HUES6 (cell line): ENCODE data around the gene SENP6.

ENCODE experiments used
- H3K27ac ChIP-seq: 2 replicates; pipeline ENCODE4 v1.7.0; 2013; ENCODE audit warnings: low read depth, mild to moderate bottlenecking, low read length, inconsistent platforms
- H3K27me3 ChIP-seq: 2 replicates; pipeline ENCODE4 v1.6.1; 2013; ENCODE audit warnings: low read length; ENCODE audit not compliant: control insufficient read depth, insufficient read depth
- H3K36me3 ChIP-seq: 2 replicates; pipeline ENCODE4 v1.6.1; 2013; ENCODE audit warnings: low read length; ENCODE audit not compliant: control insufficient read depth, insufficient read depth
- H3K4me1 ChIP-seq: 2 replicates; pipeline ENCODE4 v1.6.1; 2013; ENCODE audit warnings: low read length; ENCODE audit not compliant: control insufficient read depth, insufficient read depth
- H3K4me3 ChIP-seq: 2 replicates; pipeline ENCODE4 v1.5.1; 2013; ENCODE audit warnings: low read depth, low read length
- H3K9ac ChIP-seq: one replicate; pipeline ENCODE4 v1.6.1; 2013; ENCODE audit warnings: mild to moderate bottlenecking, low read length
- H3K9me3 ChIP-seq: 2 replicates; pipeline ENCODE4 v1.6.1; 2013; ENCODE audit warnings: low read depth, low read length; ENCODE audit not compliant: control insufficient read depth, insufficient read depth

The SENP6 gene

DNA sequence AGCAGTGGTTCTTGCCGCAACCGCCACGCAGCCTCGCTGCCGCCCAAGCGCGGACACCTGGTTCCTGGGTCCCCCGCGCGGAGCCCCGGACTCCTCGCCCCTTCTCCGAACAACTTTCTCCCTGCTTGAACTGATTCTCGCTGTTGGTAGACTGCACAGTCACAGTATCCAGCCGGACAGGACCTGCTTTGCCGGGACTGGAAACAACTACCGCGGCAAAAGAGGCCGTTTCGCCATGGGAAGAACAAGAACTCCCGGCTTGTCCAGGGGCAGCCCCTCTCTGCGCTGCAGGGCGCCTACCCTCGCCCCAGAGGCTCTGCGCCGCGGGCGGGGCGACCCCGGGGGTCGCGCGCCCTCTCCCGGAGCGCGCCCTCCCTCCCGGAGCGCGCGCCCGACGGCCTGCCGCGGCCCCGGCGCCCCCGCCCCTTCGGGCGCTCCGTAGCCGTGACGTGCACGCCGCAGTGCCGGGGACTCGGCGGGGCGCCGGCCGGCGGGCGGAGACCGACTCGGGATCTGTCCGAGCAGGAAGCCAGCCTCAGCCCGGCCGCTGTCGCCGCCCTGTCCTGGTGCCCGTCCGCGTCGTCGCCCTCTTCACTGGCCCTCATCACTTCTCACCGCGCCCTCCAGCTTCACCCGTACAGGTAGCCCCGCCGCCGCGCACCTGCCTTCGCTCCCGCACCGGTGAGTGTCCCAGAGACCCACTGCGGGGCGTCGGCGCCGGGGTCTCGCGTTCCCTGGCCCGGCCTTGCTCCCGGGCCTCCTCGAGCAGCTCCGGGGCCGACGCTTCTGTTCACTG is 147.3 kb downstream of the SENP6 start, which contains the start of gene MYO6:
TSS of gene MYO6 (plus strand) at position 497 of the 796 bp plus-strand sequence. CDS start 68,309 bp downstream, outside the sequence.
- H3K27ac ChIP-seq: peak within 1 kb of the TSS; percentile 68; the same call in 1 of the 2 replicates
- H3K4me3 ChIP-seq: peak within 1 kb of the TSS; percentile 79
- H3K27me3 ChIP-seq: no peaks in the 10 kb centered on the region; the same call in 1 of the 2 replicates
- no peaks in the 10 kb centered on the region for H3K36me3 ChIP-seq
- no peaks in the 10 kb centered on the region for H3K9me3 ChIP-seq
- H3K9ac ChIP-seq: peak within 1 kb of the TSS; percentile 89
- H3K4me1 ChIP-seq: no peaks in the 10 kb centered on the region

DNA sequence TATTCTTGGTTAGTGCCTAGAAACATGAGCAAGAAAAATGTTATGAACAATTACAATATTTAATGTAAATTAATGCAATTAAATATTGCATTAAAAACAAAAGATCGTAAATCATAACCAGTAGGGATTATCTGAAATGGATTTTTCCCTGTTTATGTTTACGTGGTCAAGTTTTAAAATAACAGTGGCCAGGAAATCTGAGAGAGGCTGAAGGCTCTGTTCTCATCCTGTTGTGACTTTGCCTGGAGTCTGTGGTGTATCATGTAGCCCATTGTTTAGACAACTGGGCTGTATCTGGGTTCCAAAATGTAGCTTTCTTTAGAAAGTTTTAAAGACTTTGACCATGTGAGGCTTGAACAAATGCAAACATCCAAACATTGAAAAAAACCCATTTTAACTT is 149.8 kb downstream of the SENP6 start:
- no peak overlapping the region for H3K9ac ChIP-seq
- no peaks in the 10 kb centered on the region for H3K9me3 ChIP-seq
- H3K36me3 ChIP-seq: no peaks in the 10 kb centered on the region
- no peaks in the 10 kb centered on the region for H3K4me1 ChIP-seq
- H3K27ac ChIP-seq: no peak overlapping the region
- H3K27me3 ChIP-seq: no peaks in the 10 kb centered on the region
- H3K4me3 ChIP-seq: no peak overlapping the region

DNA sequence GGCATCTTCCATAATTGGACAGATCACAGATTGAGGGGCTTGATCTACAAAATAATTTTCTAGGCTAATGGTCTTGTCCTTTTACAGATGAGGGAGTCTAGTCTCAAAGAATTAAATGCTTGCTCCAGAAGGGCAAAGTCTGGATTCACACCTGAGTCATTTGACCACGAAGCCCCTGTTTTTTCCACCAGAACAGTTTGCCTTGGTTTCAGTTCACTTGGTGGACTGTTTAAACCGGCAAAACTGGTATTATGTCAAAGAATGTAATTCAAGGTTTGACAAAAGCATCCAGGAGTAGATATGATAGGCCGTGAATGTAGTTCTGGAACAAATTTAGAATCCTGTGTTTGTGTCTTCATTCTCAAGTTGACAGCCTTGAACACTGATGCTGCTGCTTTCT is 150.7 kb downstream of the SENP6 start:
- H3K27ac ChIP-seq: no peak overlapping the region
- no peak overlapping the region for H3K4me3 ChIP-seq
- no peaks in the 10 kb centered on the region for H3K36me3 ChIP-seq
- H3K9ac ChIP-seq: no peak overlapping the region
- no peaks in the 10 kb centered on the region for H3K27me3 ChIP-seq
- no peaks in the 10 kb centered on the region for H3K4me1 ChIP-seq
- H3K9me3 ChIP-seq: no peaks in the 10 kb centered on the region

DNA sequence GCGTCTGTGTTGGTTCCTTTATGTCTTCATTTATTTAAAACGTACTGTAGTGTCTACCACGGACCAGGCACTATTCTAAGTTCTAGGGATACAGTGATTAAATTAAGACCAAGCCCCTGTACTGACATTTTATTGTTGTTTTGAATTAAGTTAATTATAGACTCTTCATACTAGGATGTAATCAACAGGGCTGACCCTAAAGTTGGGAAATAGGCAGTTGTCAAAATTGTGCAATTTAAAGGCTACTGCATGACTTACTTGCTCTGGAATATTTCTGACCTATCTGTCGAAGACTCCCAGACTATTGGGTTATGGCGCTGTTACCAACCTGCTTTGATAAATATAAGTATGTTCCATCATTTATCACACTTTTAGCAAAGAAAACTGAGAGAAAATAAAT is 154.0 kb downstream of the SENP6 start:
- Histone ChIP-seq H3K27me3 (no peaks in the 10 kb centered on the region), H3K9me3 (no peaks in the 10 kb centered on the region), H3K4me3 (no peak overlapping the region), H3K36me3 (no peaks in the 10 kb centered on the region), H3K9ac (no peak overlapping the region), H3K27ac (no peak overlapping the region), H3K4me1 (peaks cover 3% of the 10 kb centered on the region; the same call in 1 of the 2 replicates)

DNA sequence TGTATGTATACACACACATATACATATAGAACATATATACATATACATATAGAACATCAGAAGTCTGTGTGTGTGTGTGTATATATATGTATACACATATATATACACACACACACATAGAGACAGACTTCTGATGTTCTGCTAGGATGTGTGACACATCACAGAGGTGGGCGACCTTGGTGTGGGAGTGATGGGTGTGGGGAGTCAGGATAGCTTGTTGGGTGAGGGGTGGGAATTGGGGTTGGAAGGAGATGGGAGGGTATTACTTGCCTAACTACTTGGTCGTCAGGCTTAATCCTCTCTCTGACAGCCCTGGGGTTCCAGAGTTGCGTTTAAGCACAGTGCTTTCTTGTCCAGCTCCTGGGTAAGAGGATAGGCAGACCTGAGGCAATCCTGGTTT is 155.6 kb downstream of the SENP6 start:
- H3K4me1 ChIP-seq: peaks cover 3% of the 10 kb centered on the region; the same call in 1 of the 2 replicates
- H3K27me3 ChIP-seq: no peaks in the 10 kb centered on the region
- no peaks in the 10 kb centered on the region for H3K36me3 ChIP-seq
- no peak overlapping the region for H3K4me3 ChIP-seq
- no peak overlapping the region for H3K27ac ChIP-seq
- H3K9ac ChIP-seq: no peak overlapping the region
- no peaks in the 10 kb centered on the region for H3K9me3 ChIP-seq

DNA sequence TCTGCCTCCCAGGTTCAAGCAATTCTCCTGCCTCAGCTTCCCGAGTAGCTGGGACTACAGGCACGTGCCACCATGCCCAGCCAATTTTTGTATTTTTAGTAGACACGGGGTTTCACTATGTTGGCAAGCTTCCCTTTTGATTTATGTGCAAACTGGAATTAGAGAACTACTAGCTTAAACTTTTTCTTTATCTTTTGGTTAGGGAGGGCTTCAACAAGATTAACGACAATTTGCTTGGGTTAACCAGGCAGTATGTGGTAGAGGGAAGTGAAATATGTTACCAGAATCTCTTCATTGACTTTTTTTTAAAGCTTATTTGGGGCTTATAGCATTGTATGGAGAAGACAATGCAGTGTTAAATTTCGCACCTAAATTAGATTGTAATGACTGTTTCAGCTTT is 156.4 kb downstream of the SENP6 start:
- Histone ChIP-seq H3K4me1 (peaks cover 3% of the 10 kb centered on the region; the same call in 1 of the 2 replicates), H3K27ac (no peak overlapping the region), H3K4me3 (no peak overlapping the region), H3K9me3 (no peaks in the 10 kb centered on the region), H3K27me3 (no peaks in the 10 kb centered on the region), H3K9ac (no peak overlapping the region), H3K36me3 (no peaks in the 10 kb centered on the region)

DNA sequence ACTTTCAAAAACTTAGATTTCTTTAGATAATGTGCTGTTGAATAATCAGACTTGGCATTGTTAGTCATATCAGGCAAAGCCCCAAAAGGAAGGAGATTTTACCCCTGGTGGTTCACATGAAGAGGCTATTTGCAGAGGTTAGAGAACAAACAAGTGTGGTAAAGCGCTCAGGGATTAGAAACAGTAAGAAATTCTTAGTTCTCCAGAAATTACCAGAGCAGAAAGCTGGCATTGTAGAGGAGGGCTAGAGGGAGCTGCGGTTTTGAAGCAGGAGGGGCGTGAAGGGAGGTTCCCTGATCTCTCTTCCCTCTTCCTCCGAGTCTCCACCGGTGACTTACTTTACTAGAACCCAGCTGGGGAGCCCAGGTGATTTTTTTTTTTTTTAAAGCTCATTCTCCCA is 157.5 kb downstream of the SENP6 start:
- H3K27ac ChIP-seq: no peak overlapping the region
- H3K4me1 ChIP-seq: peaks cover 3% of the 10 kb centered on the region; the same call in 1 of the 2 replicates
- no peak overlapping the region for H3K9ac ChIP-seq
- H3K9me3 ChIP-seq: no peaks in the 10 kb centered on the region
- no peaks in the 10 kb centered on the region for H3K36me3 ChIP-seq
- H3K27me3 ChIP-seq: no peaks in the 10 kb centered on the region
- H3K4me3 ChIP-seq: no peak overlapping the region

DNA sequence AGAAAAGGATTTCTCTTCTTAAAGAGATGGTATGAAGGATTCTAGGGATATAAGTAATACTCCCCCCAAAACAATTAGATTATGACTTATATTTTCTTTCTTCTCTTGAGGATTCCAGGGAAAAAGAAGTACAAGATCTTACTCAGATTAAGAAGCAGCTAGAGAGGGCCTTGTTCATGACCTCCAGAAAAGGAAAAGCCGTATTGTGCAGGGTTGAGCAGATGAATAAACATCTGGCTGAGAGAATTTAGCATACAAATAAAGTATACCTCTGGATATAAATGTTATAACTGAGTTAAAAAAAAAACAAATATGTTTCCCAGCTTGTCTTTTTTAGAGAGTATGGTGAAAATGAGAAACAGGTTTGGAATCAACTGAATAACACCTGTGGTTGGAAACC is 158.6 kb downstream of the SENP6 start:
- Histone ChIP-seq H3K36me3 (no peaks in the 10 kb centered on the region; the same call in 1 of the 2 replicates), H3K9ac (no peak overlapping the region), H3K9me3 (no peaks in the 10 kb centered on the region), H3K27ac (no peak overlapping the region), H3K4me1 (peaks cover 3% of the 10 kb centered on the region; the same call in 1 of the 2 replicates), H3K27me3 (no peaks in the 10 kb centered on the region), H3K4me3 (no peak overlapping the region)

DNA sequence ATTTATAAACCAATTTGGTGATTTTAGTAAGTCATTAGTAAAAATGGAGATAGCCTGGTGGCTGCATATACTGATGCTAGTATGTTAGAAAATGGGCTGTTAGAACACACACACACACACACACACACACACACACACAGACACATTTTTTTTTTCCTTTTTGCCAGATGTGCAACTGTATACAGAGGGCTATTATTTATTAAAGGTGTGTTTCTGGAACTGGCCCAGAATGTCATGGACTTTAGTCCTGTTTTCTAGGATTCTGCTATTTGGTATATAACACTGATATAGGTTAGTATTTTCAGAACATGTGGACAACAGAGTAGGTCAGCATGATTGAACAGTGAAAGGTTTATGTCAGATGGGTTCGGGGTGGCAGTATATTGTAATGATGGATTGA is 159.8 kb downstream of the SENP6 start:
- Histone ChIP-seq H3K9me3 (no peaks in the 10 kb centered on the region), H3K27ac (no peak overlapping the region), H3K27me3 (no peaks in the 10 kb centered on the region), H3K36me3 (no peaks in the 10 kb centered on the region; the same call in 1 of the 2 replicates), H3K9ac (no peak overlapping the region), H3K4me1 (peaks cover 3% of the 10 kb centered on the region; the same call in 1 of the 2 replicates), H3K4me3 (no peak overlapping the region)

DNA sequence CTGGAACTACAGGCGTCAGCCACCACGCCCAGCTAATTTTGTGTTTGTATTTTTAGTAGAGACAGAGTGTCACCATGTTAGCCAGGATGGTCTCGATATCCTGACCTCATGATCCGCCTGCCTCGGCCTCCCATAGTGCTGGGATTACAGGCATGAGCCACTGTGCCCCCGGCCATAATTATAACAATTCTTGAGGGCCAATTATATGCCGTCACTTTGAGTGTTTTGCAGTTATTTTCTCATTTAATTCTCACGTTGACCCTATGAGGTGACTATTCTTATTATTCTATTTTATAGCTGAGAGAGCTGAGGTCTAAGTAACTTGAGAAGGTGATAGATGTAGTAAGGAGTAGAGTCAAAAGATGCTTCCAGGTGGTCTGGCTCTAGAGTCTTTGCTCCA is 160.4 kb downstream of the SENP6 start:
- no peaks in the 10 kb centered on the region; the same call in 1 of the 2 replicates for H3K36me3 ChIP-seq
- no peaks in the 10 kb centered on the region for H3K9me3 ChIP-seq
- H3K4me1 ChIP-seq: peaks cover 3% of the 10 kb centered on the region; the same call in 1 of the 2 replicates
- no peak overlapping the region for H3K27ac ChIP-seq
- H3K27me3 ChIP-seq: no peaks in the 10 kb centered on the region
- no peak overlapping the region for H3K9ac ChIP-seq
- no peak overlapping the region for H3K4me3 ChIP-seq

DNA sequence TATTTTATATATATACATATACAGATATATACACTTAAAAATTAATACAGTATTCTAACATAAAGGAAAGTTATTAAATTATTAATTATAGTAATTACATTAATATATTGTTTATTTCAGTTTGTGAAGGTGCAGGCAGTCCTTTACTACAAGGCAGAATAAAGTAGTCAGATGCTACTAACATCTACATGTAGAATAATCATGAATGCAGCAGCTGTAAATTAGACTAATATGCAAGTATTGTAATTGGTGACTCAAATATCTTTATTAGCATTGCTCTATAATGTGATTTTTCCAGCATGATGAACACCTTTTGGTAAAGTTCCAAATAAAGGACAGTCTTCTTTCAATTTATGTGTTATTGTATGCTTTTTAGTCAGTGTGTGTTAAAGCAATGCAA is 164.7 kb downstream of the SENP6 start:
- H3K4me1 ChIP-seq: no peaks in the 10 kb centered on the region
- H3K27me3 ChIP-seq: no peaks in the 10 kb centered on the region
- no peak overlapping the region for H3K9ac ChIP-seq
- no peaks in the 10 kb centered on the region; the same call in 1 of the 2 replicates for H3K36me3 ChIP-seq
- no peaks in the 10 kb centered on the region for H3K9me3 ChIP-seq
- H3K4me3 ChIP-seq: no peak overlapping the region
- H3K27ac ChIP-seq: no peak overlapping the region
